GM18858 (cell line): ENCODE measurements around the gene PYGM.

ENCODE experiments used
- ATAC-seq: cut with Tn5 transposase; IDR thresholded peaks from one replicate; pipeline ENCODE4 v1.9.1; 2021; ENCODE audit not compliant: unreplicated experiment

PYGM gene

GRCh38 chr11:64759722-64760719 is at the start of gene PYGM:
Gene PYGM (minus strand): TSS chr11:64759974. CDS start chr11:64759898, 76 bp downstream.
- ATAC-seq: no peak

GRCh38 chr11:64805481-64805880 is 45.7 kb upstream of the PYGM start:
- ATAC-seq: no peak

- no peak for ATAC-seq
Observed at GRCh38 chr11:64804346-64805210, 44.8 kb upstream of the PYGM start.

GRCh38 chr11:64803846-64804345 is 44.1 kb upstream of the PYGM start:
- ATAC-seq: no peak

- no peak for ATAC-seq
Observed at GRCh38 chr11:64803158-64803845, 43.5 kb upstream of the PYGM start, which contains the start of gene MAP4K2. Gene MAP4K2 (minus strand): TSS chr11:64803214. CDS start chr11:64803149, 65 bp downstream.

GRCh38 chr11:64802370-64803157 is 42.8 kb upstream of the PYGM start:
- ATAC-seq: no peak

GRCh38 chr11:64801561-64802369 is 42.0 kb upstream of the PYGM start:
- ATAC-seq: no peak

- no peak for ATAC-seq
Observed at GRCh38 chr11:64801158-64801464, 41.3 kb upstream of the PYGM start.

- ATAC-seq: no peak
Observed at GRCh38 chr11:64800303-64801157, 40.8 kb upstream of the PYGM start.

GRCh38 chr11:64799623-64800302 is 40.0 kb upstream of the PYGM start:
- ATAC-seq: no peak

- ATAC-seq: no peak
Observed at GRCh38 chr11:64799256-64799622, 39.5 kb upstream of the PYGM start.

GRCh38 chr11:64796757-64797541 is 37.2 kb upstream of the PYGM start:
- no peak for ATAC-seq

- no peak for ATAC-seq
Observed at GRCh38 chr11:64796047-64796756, 36.4 kb upstream of the PYGM start.

- ATAC-seq: no peak
Observed at GRCh38 chr11:64794526-64794925, 34.8 kb upstream of the PYGM start.

- no peak for ATAC-seq
Observed at GRCh38 chr11:64793271-64794160, 33.7 kb upstream of the PYGM start.
